GM18507 (cell line): Measurements from ENCODE around the gene NEGR1.

ENCODE experiments used
- DNase-seq: peaks from one replicate; pipeline ENCODE4 v3.0.0; 2011; ENCODE audit warnings: low read depth; ENCODE audit not compliant: insufficient read length; ENCODE audit errors: extremely low spot score
- FAIRE-seq: peaks from 2 replicates; lab custom pipeline; 2011; peaks lifted over from hg19 to GRCh38; lab: Jason Lieb, UNC

NEGR1 gene

GRCh38 chr1:71399594-71399993 is 882.7 kb downstream of the NEGR1 start:
- DNase-seq (no peak), FAIRE-seq (no peak)

GRCh38 chr1:71393301-71393700 is 889.0 kb downstream of the NEGR1 start:
- FAIRE-seq (no peak), DNase-seq (no peak)

- FAIRE-seq (no peak), DNase-seq (no peak)
These were observed 891.8 kb downstream of the NEGR1 start for GRCh38 chr1:71390518-71390917.

GRCh38 chr1:71377886-71378285 is 904.5 kb downstream of the NEGR1 start:
- no peak for DNase-seq
- no peak for FAIRE-seq

- DNase-seq, result no peak
These were observed 909.8 kb downstream of the NEGR1 start for GRCh38 chr1:71372496-71372895.

GRCh38 chr1:71371581-71371980 is 910.8 kb downstream of the NEGR1 start:
- DNase-seq, result no peak
- FAIRE-seq, result no peak

More at GRCh38 chr1:71372496-71372895, 909.8 kb downstream of the NEGR1 start:
- no peak for FAIRE-seq

- FAIRE-seq (no peak), DNase-seq (no peak)
These were observed 918.1 kb downstream of the NEGR1 start for GRCh38 chr1:71364236-71364635.

- DNase-seq (no peak), FAIRE-seq (no peak)
These were observed 919.6 kb downstream of the NEGR1 start for GRCh38 chr1:71362691-71363090.

GRCh38 chr1:71362076-71362475 is 920.3 kb downstream of the NEGR1 start:
- DNase-seq, result no peak
- no peak for FAIRE-seq

GRCh38 chr1:71357708-71358107 is 924.6 kb downstream of the NEGR1 start:
- no peak for DNase-seq
- no peak for FAIRE-seq

GRCh38 chr1:71351438-71351837 is 930.9 kb downstream of the NEGR1 start:
- DNase-seq, result no peak
- no peak for FAIRE-seq

- DNase-seq, result no peak
- FAIRE-seq, result no peak
These were observed 931.5 kb downstream of the NEGR1 start for GRCh38 chr1:71350805-71351204.

GRCh38 chr1:71350330-71350729 is 932.0 kb downstream of the NEGR1 start:
- DNase-seq, result no peak
- FAIRE-seq, result no peak
